ENCODE results near the gene ITIH5.

- TF ChIP-seq POLR2A (IDR thresholded peaks at IDR 0.05; ENCODE audit: low read length): no peak
- no peak for TF ChIP-seq GATA1 (IDR thresholded peaks at IDR 0.05; ENCODE audit: low read depth, low read length)
Observed at GRCh38 chr10:7672341-7673134, 5.8 kb upstream of the ITIH5 start.
